Activated CD4-positive, CD25-positive, alpha-beta regulatory T cell treated with anti-CD3 and anti-CD28 coated beads, Interleukin-2, amount 50 U/mL, for 24 hours (primary cell): ENCODE results near the gene IBTK.
"Not testable (repeated sequence)": the region's sequence is repeated elsewhere in the genome, so short reads cannot be mapped to it uniquely, and the experiment has no call there.

Experiments
- ATAC-seq, 2 donors: fragments of 150-1000 bp; cut with Tn5 transposase; one replicate each; pipeline ENCODE4 v1.10.0; 2021; ENCODE audit warnings: mild to moderate bottlenecking in 1 of 2, moderate library complexity in 1 of 2

Gene IBTK

GRCh38 chr6:82178077-82178758, 69.3 kb downstream of the IBTK start:
- ATAC-seq: no peak

- ATAC-seq: no peak
These were observed 70.9 kb downstream of the IBTK start for GRCh38 chr6:82176616-82177015.

- no peak for ATAC-seq
These were observed 75.0 kb downstream of the IBTK start for GRCh38 chr6:82172594-82172993.

GRCh38 chr6:82169138-82169876, 78.2 kb downstream of the IBTK start:
- no peak for ATAC-seq

- no peak for ATAC-seq
These were observed 81.1 kb downstream of the IBTK start for GRCh38 chr6:82166493-82166892.

- no peak for ATAC-seq
These were observed 87.1 kb downstream of the IBTK start for GRCh38 chr6:82160255-82160990.

- ATAC-seq: not testable (repeated sequence)
These were observed 94.8 kb downstream of the IBTK start for GRCh38 chr6:82152786-82153185.

GRCh38 chr6:82151147-82151546, 96.4 kb downstream of the IBTK start:
- not testable (repeated sequence) for ATAC-seq

GRCh38 chr6:82145926-82146452, 101.6 kb downstream of the IBTK start:
- no peak for ATAC-seq

- no peak for ATAC-seq
These were observed 102.6 kb downstream of the IBTK start for GRCh38 chr6:82144852-82145340.

- ATAC-seq: no peak
These were observed 103.3 kb downstream of the IBTK start for GRCh38 chr6:82144007-82144851.

GRCh38 chr6:82143041-82143481, 104.5 kb downstream of the IBTK start:
- ATAC-seq: no peak

GRCh38 chr6:82142524-82142923, 105.0 kb downstream of the IBTK start:
- no peak for ATAC-seq

GRCh38 chr6:82138075-82138791, 109.3 kb downstream of the IBTK start:
- no peak for ATAC-seq

GRCh38 chr6:82131441-82131840, 116.1 kb downstream of the IBTK start:
- no peak for ATAC-seq

GRCh38 chr6:82129797-82130196, 117.7 kb downstream of the IBTK start:
- ATAC-seq: no peak

- ATAC-seq: not testable (repeated sequence)
These were observed 118.6 kb downstream of the IBTK start for GRCh38 chr6:82128973-82129372.

GRCh38 chr6:82123632-82124031, 123.9 kb downstream of the IBTK start:
- ATAC-seq: no peak
